Naive thymus-derived CD4-positive, alpha-beta T cell (primary cell): ENCODE data around the gene RCOR3. TPM values are rescaled to one million over a fixed set of nuclear protein-coding genes. Genes with fewer than 3 reads are reported as not detected.

Experiments
- ATAC-seq: fragments of 150-1000 bp; cut with Tn5 transposase; 2 replicates; pipeline ENCODE4 v1.10.0; 2021; ENCODE audit warnings: mild to moderate bottlenecking, moderate library complexity
- CTCF ChIA-PET: fragments of 350-600 bp; sonication (Branson Sonifier 250); formaldehyde crosslinking; loops from one replicate; lab custom pipeline; 2021; ENCODE audit warnings: antibody characterized with exemption; lab: Charles Lee
- POLR2A ChIA-PET: fragments of 350-600 bp; sonication (Branson Sonifier 250); formaldehyde crosslinking; loops from one replicate; lab custom pipeline; 2021; ENCODE audit warnings: antibody characterized with exemption, inconsistent platforms; lab: Charles Lee
- DNase-seq, 9 donors: peaks; one replicate each; pipeline versions ENCODE4 v3.0.0 to v3.0.0-alpha.2; 2020 to 2022; ENCODE audit warnings: mixed read lengths in 1 of 9
- H3K27ac ChIP-seq: one replicate; pipeline ENCODE4 v1.7.0; 2013; ENCODE audit warnings: mild to moderate bottlenecking, low read depth, low read length, moderate library complexity
- H3K27me3 ChIP-seq, 2 donors: one replicate each; pipeline ENCODE4 v1.7.0; 2013; ENCODE audit warnings: low read length in 2 of 2, mild to moderate bottlenecking in 2 of 2, moderate library complexity in 2 of 2; ENCODE audit not compliant: control insufficient read depth in 2 of 2, insufficient read depth in 2 of 2
- H3K36me3 ChIP-seq, 3 experiments: 1 replicate in 2 of 3; 2 replicates in 1 of 3; pipeline ENCODE4 v1.7.0; 2013; ENCODE audit warnings: low read length in 3 of 3, mild to moderate bottlenecking in 3 of 3, moderate library complexity in 1 of 3; ENCODE audit not compliant: insufficient read depth in 3 of 3, control insufficient read depth in 2 of 3
- H3K4me1 ChIP-seq, 2 donors: one replicate each; pipeline ENCODE4 v1.7.0; 2013; ENCODE audit warnings: low read length in 2 of 2, mild to moderate bottlenecking in 2 of 2, moderate library complexity in 1 of 2; ENCODE audit not compliant: control insufficient read depth in 2 of 2, insufficient read depth in 2 of 2
- H3K4me3 ChIP-seq: 2 replicates; pipeline ENCODE4 v1.7.0; 2013; ENCODE audit warnings: mild to moderate bottlenecking, low read length
- H3K9me3 ChIP-seq, 3 experiments: 1 replicate in 2 of 3; 2 replicates in 1 of 3; pipeline ENCODE4 v1.7.0; 2013; ENCODE audit warnings: low read length in 3 of 3; ENCODE audit not compliant: control insufficient read depth in 2 of 3
- H3K27ac Mint-ChIP-seq, 9 donors: one replicate each; pipeline ENCODE4 v1.8.0; 2020 to 2022; ENCODE audit warnings: mixed read lengths in 9 of 9, mild to moderate bottlenecking in 8 of 9, moderate library complexity in 5 of 9, inconsistent platforms in 2 of 9
- H3K27me3 Mint-ChIP-seq, 5 donors: one replicate each; pipeline ENCODE4 v1.8.0; 2021 to 2022; ENCODE audit warnings: mixed read lengths in 5 of 5, mild to moderate bottlenecking in 1 of 5
- H3K36me3 Mint-ChIP-seq, 5 donors: one replicate each; pipeline ENCODE4 v1.8.0; 2020 to 2022; ENCODE audit warnings: mixed read lengths in 5 of 5, mild to moderate bottlenecking in 3 of 5, inconsistent platforms in 1 of 5
- H3K4me1 Mint-ChIP-seq, 7 donors: one replicate each; pipeline ENCODE4 v1.8.0; 2020 to 2022; ENCODE audit warnings: mixed read lengths in 7 of 7, mild to moderate bottlenecking in 3 of 7, inconsistent platforms in 1 of 7
- H3K4me3 Mint-ChIP-seq, 10 donors: one replicate each; pipeline ENCODE4 v1.8.0; 2020 to 2022; ENCODE audit warnings: mild to moderate bottlenecking in 10 of 10, mixed read lengths in 10 of 10, moderate library complexity in 6 of 10, inconsistent platforms in 2 of 10
- H3K9me3 Mint-ChIP-seq, 11 donors: one replicate each; pipeline ENCODE4 v1.8.0; 2020 to 2022; ENCODE audit warnings: mixed read lengths in 11 of 11, mild to moderate bottlenecking in 4 of 11, inconsistent platforms in 1 of 11, moderate library complexity in 1 of 11
- intact Hi-C, 2 donors: fragments of 100-400 bp; cut with micrococcal nuclease; formaldehyde crosslinking; loops; one replicate each; pipeline ENCODE4 v1.15.1; 2023
- polyA plus RNA-seq, 2 donors: library from polyadenylated mRNA; unstranded; fragments of 300-500 nt; fragmentation: Illumina TruSeq; gene quantifications; one replicate each; pipeline ENCODE4 v1.2.3, GENCODE V29; 2021
- total RNA-seq, 6 experiments: library from RNA in 5 of 6; stranded (reverse) in 5 of 6; gene quantifications; 1 replicate in 5 of 6; 2 replicates in 1 of 6; pipeline ENCODE4 v1.2.3 and lab custom pipeline; 2021 to 2026

RCOR3 gene
- 10 to 100 TPM; 42.3 to 98.0 (median 82.8) TPM for total RNA-seq
- polyA plus RNA-seq, result 10 to 100 TPM; 26.8 to 31.1 TPM
- total RNA-seq (lab: John Stamatoyannopoulos, UW), result 54.1 reads per million, percentile 73 among the genes with 10 or more reads in this experiment

DNA sequence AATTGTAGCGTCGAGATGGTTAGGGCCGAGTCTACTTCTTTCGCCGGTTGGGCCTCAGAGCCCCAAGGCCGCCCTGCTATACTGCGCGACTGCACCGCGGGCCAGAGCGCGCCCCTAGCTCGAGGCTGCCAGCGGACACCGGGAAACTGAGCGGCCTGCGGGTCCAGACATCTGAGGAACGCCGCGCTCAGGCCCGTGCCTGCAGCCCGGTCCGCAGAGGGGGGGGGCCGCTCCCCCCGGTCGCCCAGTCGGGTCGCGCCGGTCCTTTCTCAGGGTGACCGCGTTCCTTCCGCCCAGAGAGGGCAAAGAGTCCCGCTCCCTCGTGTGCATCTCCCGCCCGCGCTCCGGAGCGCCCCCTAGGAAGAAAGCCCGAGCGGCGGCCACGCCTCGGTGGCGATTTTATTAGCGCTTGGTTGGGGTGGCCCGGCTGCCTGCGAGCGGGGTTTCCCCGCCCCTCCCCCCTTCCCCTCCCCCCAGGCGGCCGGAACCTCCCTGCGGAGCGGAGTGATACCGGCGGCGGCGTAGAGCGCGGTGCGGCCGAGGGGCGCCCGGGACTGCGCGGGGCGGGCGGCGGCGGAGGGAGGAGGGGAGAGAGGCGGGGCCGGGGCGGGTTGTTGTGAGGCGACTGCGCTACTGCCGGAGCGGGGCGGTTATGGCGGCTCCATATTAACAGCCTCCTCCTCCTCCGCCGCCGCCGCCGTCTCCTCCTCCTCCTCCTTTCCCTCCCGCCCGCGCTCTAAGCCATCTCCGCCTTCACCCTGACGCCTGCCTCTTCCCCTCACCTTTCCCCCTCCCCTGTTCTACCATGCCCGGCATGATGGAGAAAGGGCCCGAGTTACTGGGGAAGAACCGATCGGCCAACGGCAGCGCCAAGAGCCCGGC is at the start of gene RCOR3:
RCOR3 (plus strand) TSS at position 611 of the 882 bp plus-strand sequence; CDS start at position 806, 195 bp downstream.
- peak; percentile 89 for ATAC-seq
- CTCF ChIA-PET, result interaction anchor here (1.0 to 1.5 kb wide), 3 partner anchors 9 to 125 kb away, joined by 3 to 4 read pairs (median 3); partner anchors contain the start of gene KCNH1
- Mint-ChIP-seq H3K4me1 (peaks cover 17 to 33% (median 23%) of the 10 kb centered on the region in 7 donors), H3K27me3 (no peaks in the 10 kb centered on the region), H3K9me3 (peaks cover 0 to 5% (median 0%) of the 10 kb centered on the region in 11 donors), H3K4me3 (peak within 1 kb of the TSS; percentile 86 to 97 (median 92)), H3K27ac (peak within 1 kb of the TSS; percentile 90 to 99 (median 93)), H3K36me3 (peaks cover 0 to 7% (median 5%) of the 10 kb centered on the region in 5 donors)
- H3K27ac ChIP-seq, result peak within 1 kb of the TSS; percentile 89
- no peaks in the 10 kb centered on the region for H3K9me3 ChIP-seq
- H3K27me3 ChIP-seq, result no peaks in the 10 kb centered on the region
- peaks cover 0 to 15% (median 0%) of the 10 kb centered on the region in 3 experiments for H3K36me3 ChIP-seq
- intact Hi-C loops, result loop anchor here (1.0 to 10.0 kb wide), 18 partner anchors 30 to 1758 kb away; partner anchors contain the start of genes SLC30A1 (in 2 of the 2), ANGEL2 (in 1 of the 2), DTL (in 1 of the 2) and HHAT (in 1 of the 2)
- peaks cover 6 to 17% of the 10 kb centered on the region in 2 donors for H3K4me1 ChIP-seq
- peak within 1 kb of the TSS; percentile 87 for H3K4me3 ChIP-seq
- POLR2A ChIA-PET, result interaction anchor here (0.5 to 2.2 kb wide), 15 partner anchors 8 to 1418 kb away, joined by 3 to 13 read pairs (median 4); partner anchors contain the start of genes KCNH1 and SLC30A1
- peak; percentile 81 to 92 (median 88) for DNase-seq

DNA sequence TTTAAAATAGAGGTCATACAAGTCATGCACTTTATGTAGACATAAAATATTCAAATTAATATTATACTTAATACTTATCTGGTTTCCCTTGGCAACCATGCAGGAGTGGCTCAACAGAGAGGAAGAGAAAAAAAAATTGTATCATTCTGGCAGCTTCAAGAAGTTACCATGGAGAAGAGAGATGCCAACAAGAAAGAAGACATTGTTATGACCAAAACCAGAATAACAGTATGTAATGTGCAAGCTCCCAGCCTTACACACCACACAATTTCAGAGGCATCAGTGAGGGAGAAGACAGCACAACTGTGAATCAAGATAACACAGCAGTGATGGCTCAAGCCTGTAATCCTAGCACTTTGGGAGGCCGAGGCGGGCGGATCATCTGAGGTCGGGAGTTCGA is 49.1 kb upstream of the RCOR3 start:
- no peak overlapping the region for H3K4me3 Mint-ChIP-seq
- no peaks in the 10 kb centered on the region for H3K27me3 ChIP-seq

GRCh38 chr1:211210965-211211364 is 48.2 kb upstream of the RCOR3 start:
- ATAC-seq, result no peak
- Histone ChIP-seq H3K4me1 (no peaks in the 10 kb centered on the region), H3K27me3 (no peaks in the 10 kb centered on the region), H3K4me3 (no peak overlapping the region), H3K27ac (no peak overlapping the region), H3K9me3 (no peaks in the 10 kb centered on the region), H3K36me3 (no peaks in the 10 kb centered on the region)
- Mint-ChIP-seq H3K9me3 (peaks cover 0 to 5% (median 0%) of the 10 kb centered on the region in 11 donors), H3K4me1 (no peaks in the 10 kb centered on the region), H3K27ac (no peak overlapping the region), H3K36me3 (peaks cover 0 to 5% (median 0%) of the 10 kb centered on the region in 5 donors), H3K4me3 (no peak overlapping the region), H3K27me3 (peaks cover 0 to 8% (median 0%) of the 10 kb centered on the region in 5 donors)
- DNase-seq, result no peak
- POLR2A ChIA-PET, result no interaction called here
- CTCF ChIA-PET, result no interaction called here
- intact Hi-C loops, result no loop called here

More for the DNA sequence above, 49.1 kb upstream of the RCOR3 start:
- H3K4me1 ChIP-seq, result no peaks in the 10 kb centered on the region
- no peak overlapping the region for H3K4me3 ChIP-seq
- Mint-ChIP-seq H3K9me3 (peaks cover 0 to 5% (median 0%) of the 10 kb centered on the region in 11 donors), H3K27ac (no peak overlapping the region), H3K4me1 (no peaks in the 10 kb centered on the region), H3K36me3 (peaks cover 0 to 5% (median 0%) of the 10 kb centered on the region in 5 donors), H3K27me3 (peaks cover 0 to 6% (median 2%) of the 10 kb centered on the region in 5 donors)
- H3K27ac ChIP-seq, result no peak overlapping the region
- POLR2A ChIA-PET, result interaction anchor here (0.6 kb wide), 1 partner anchor 18 kb away, joined by 7 read pairs; no protein-coding TSS in a partner anchor
- ATAC-seq (no peak), DNase-seq (no peak)
- intact Hi-C loops, result no loop called here
- CTCF ChIA-PET, result no interaction called here
- no peaks in the 10 kb centered on the region for H3K36me3 ChIP-seq
- no peaks in the 10 kb centered on the region for H3K9me3 ChIP-seq

DNA sequence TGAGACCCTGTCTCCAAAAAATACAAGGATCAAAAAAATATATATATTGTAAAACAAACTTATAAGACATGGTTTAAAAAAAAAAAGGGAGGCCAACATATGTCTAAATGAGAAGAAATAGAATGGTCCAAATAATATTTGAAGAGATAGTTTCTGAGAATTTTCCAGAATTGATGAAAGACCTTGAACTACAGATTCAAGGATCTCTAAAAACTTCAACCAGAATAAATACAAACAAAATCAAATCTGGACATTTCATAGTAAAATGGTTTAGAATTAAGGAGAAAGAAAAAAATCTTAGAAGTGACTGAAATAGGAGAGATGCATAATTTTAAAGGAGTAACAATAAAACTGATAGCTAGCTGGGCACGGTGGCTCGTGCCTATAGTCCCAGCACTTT is 45.5 kb upstream of the RCOR3 start:
- DNase-seq, result no peak
- no peaks in the 10 kb centered on the region for H3K36me3 Mint-ChIP-seq
- intact Hi-C loops, result no loop called here
- no peak for ATAC-seq
- CTCF ChIA-PET, result no interaction called here
- Histone ChIP-seq H3K36me3 (no peaks in the 10 kb centered on the region), H3K27ac (no peak overlapping the region), H3K27me3 (no peaks in the 10 kb centered on the region), H3K4me3 (no peak overlapping the region), H3K4me1 (no peaks in the 10 kb centered on the region), H3K9me3 (no peaks in the 10 kb centered on the region)
- H3K9me3 Mint-ChIP-seq, result no peaks in the 10 kb centered on the region
- no peak overlapping the region for H3K27ac Mint-ChIP-seq
- H3K4me1 Mint-ChIP-seq, result no peaks in the 10 kb centered on the region
- no peak overlapping the region for H3K4me3 Mint-ChIP-seq
- peaks cover 0 to 12% (median 0%) of the 10 kb centered on the region in 5 donors for H3K27me3 Mint-ChIP-seq
- POLR2A ChIA-PET, result no interaction called here

GRCh38 chr1:211215577-211215976 is 43.6 kb upstream of the RCOR3 start:
- no peaks in the 10 kb centered on the region for H3K9me3 Mint-ChIP-seq

GRCh38 chr1:211217392-211217791 is 41.8 kb upstream of the RCOR3 start:
- H3K9me3 Mint-ChIP-seq, result no peaks in the 10 kb centered on the region
- POLR2A ChIA-PET, result no interaction called here

More at GRCh38 chr1:211215577-211215976, 43.6 kb upstream of the RCOR3 start:
- Mint-ChIP-seq H3K4me3 (no peak overlapping the region), H3K27ac (peak overlapping the region in 1 of 9 donors; percentile 52), H3K4me1 (peaks cover 0 to 4% (median 0%) of the 10 kb centered on the region in 7 donors), H3K36me3 (no peaks in the 10 kb centered on the region), H3K27me3 (peaks cover 0 to 13% (median 0%) of the 10 kb centered on the region in 5 donors)
- DNase-seq (no peak), ATAC-seq (no peak)
- H3K4me1 ChIP-seq, result no peaks in the 10 kb centered on the region
- H3K27me3 ChIP-seq, result peaks cover 0 to 3% of the 10 kb centered on the region in 2 donors
- no peaks in the 10 kb centered on the region for H3K9me3 ChIP-seq
- H3K4me3 ChIP-seq, result no peak overlapping the region
- intact Hi-C loops, result no loop called here
- H3K36me3 ChIP-seq, result no peaks in the 10 kb centered on the region
- H3K27ac ChIP-seq, result no peak overlapping the region
- ChIA-PET POLR2A (no interaction called here), CTCF (no interaction called here)

More at GRCh38 chr1:211217392-211217791, 41.8 kb upstream of the RCOR3 start:
- Mint-ChIP-seq H3K27ac (no peak overlapping the region), H3K36me3 (no peaks in the 10 kb centered on the region), H3K4me1 (peaks cover 0 to 4% (median 0%) of the 10 kb centered on the region in 7 donors), H3K4me3 (no peak overlapping the region), H3K27me3 (peaks cover 0 to 19% (median 0%) of the 10 kb centered on the region in 5 donors)
- DNase-seq, result no peak
- ATAC-seq, result no peak
- CTCF ChIA-PET, result interaction anchor here (0.7 kb wide), 1 partner anchor 82 kb away, joined by 3 read pairs; no protein-coding TSS in a partner anchor
- Histone ChIP-seq H3K36me3 (no peaks in the 10 kb centered on the region), H3K27me3 (peaks cover 0 to 3% of the 10 kb centered on the region in 2 donors), H3K4me1 (no peaks in the 10 kb centered on the region), H3K27ac (no peak overlapping the region), H3K4me3 (no peak overlapping the region), H3K9me3 (no peaks in the 10 kb centered on the region)
- intact Hi-C loops, result no loop called here
